ENCODE data around the gene PAPPA2.

DNA sequence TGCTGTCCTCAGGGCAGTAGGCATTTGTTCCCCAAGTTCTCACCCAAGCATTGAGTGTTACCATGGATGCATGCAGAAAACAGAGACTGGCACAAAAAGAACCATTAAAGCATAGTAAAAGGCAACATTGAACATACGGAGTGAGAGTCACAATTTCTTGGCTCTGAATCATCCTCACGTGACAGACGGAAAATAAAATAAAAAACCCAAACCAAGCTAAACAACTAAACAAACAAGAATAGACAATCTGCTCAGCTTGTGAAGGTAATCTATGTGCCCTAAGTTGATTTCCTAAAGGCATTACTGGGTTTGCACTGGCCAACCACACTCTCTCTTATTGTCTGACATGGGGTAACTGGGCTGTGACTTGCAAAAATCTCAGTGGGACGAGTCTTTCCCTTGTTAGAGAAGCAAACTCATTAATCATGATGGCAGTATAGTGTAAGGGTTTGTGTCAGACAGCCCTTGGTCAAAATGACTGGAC lies 395.5 kb downstream of the PAPPA2 start:
- TF ChIP-seq, protein P1, sequence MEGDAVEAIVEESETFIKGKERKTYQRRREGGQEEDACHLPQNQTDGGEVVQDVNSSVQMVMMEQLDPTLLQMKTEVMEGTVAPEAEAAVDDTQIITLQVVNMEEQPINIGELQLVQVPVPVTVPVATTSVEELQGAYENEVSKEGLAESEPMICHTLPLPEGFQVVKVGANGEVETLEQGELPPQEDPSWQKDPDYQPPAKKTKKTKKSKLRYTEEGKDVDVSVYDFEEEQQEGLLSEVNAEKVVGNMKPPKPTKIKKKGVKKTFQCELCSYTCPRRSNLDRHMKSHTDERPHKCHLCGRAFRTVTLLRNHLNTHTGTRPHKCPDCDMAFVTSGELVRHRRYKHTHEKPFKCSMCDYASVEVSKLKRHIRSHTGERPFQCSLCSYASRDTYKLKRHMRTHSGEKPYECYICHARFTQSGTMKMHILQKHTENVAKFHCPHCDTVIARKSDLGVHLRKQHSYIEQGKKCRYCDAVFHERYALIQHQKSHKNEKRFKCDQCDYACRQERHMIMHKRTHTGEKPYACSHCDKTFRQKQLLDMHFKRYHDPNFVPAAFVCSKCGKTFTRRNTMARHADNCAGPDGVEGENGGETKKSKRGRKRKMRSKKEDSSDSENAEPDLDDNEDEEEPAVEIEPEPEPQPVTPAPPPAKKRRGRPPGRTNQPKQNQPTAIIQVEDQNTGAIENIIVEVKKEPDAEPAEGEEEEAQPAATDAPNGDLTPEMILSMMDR (conservative IDR thresholded peaks at IDR 0.05): no peak
- TF ChIP-seq EZH2 (IDR thresholded peaks at IDR 0.05; ENCODE audit: low read depth): no peak

All from PC-9 (cell line).